Astrocyte of the spinal cord (primary cell): Measurements from ENCODE around the gene NFKB2.

ENCODE experiments used
- DNase-seq: peaks from one replicate; pipeline ENCODE4 v3.0.0; 2011; ENCODE audit warnings: low read depth, low spot score
- H3K4me3 ChIP-seq: 2 replicates; pipeline ENCODE4 v1.5.1; 2011; ENCODE audit warnings: low read depth, mild to moderate bottlenecking, low read length, moderate library complexity
- CTCF ChIP-seq: IDR thresholded peaks from 2 replicates; pipeline ENCODE4 v1.5.1; 2012; ENCODE audit warnings: low read depth, mild to moderate bottlenecking, low read length, inconsistent platforms
- in situ Hi-C: cut with HindIII; loops from 2 replicates; pipeline ENCODE4 v1.10.0; 2017; ENCODE audit warnings: low sequenced_read_pairs

Gene NFKB2

GRCh38 chr10:102395400-102396316 is at the start of gene NFKB2:
Gene NFKB2, plus strand, starts transcription at chr10:102395705. Its CDS starts 255 bp downstream, at chr10:102395960.
- in situ Hi-C loops = no loop called here
- DNase-seq = peak; percentile 88
- H3K4me3 ChIP-seq = peak within 1 kb of the TSS; percentile 64
- TF ChIP-seq CTCF = no peak

GRCh38 chr10:102347236-102347828 is 48.2 kb upstream of the NFKB2 start:
- DNase-seq = peak; percentile 65
- H3K4me3 ChIP-seq = no peak overlapping the region
- in situ Hi-C loops = no loop called here
- peak; percentile 77 for TF ChIP-seq CTCF

- DNase-seq = peak; percentile 65
Measured at GRCh38 chr10:102352066-102352715, 43.3 kb upstream of the NFKB2 start.

GRCh38 chr10:102354451-102354850 is 41.1 kb upstream of the NFKB2 start:
- DNase-seq = no peak
- in situ Hi-C loops = no loop called here
- no peak overlapping the region for H3K4me3 ChIP-seq
- no peak for TF ChIP-seq CTCF

More at GRCh38 chr10:102352066-102352715, 43.3 kb upstream of the NFKB2 start:
- peak; percentile 91 for TF ChIP-seq CTCF
- in situ Hi-C loops = no loop called here
- no peak overlapping the region for H3K4me3 ChIP-seq

GRCh38 chr10:102358712-102359382 is 36.7 kb upstream of the NFKB2 start:
- TF ChIP-seq CTCF = no peak
- H3K4me3 ChIP-seq = no peak overlapping the region
- DNase-seq = peak; percentile 5
- in situ Hi-C loops = no loop called here

GRCh38 chr10:102367441-102367840 is 28.1 kb upstream of the NFKB2 start:
- DNase-seq = no peak
- no peak for TF ChIP-seq CTCF
- H3K4me3 ChIP-seq = no peak overlapping the region
- in situ Hi-C loops = no loop called here
